Activated naive CD8-positive, alpha-beta T cell (primary cell): ENCODE measurements around the gene BTBD17.
"Not testable (repeated sequence)": the region's sequence is repeated elsewhere in the genome, so short reads cannot be mapped to it uniquely, and the experiment has no call there.

Experiments used
- H3K27ac Mint-ChIP-seq: one replicate; pipeline ENCODE4 v1.8.0; 2021; ENCODE audit warnings: mixed read lengths
- H3K27me3 Mint-ChIP-seq: one replicate; pipeline ENCODE4 v1.8.0; 2021; ENCODE audit warnings: mixed read lengths
- H3K36me3 Mint-ChIP-seq: one replicate; pipeline ENCODE4 v1.8.0; 2021; ENCODE audit warnings: mixed read lengths
- H3K4me1 Mint-ChIP-seq: one replicate; pipeline ENCODE4 v1.8.0; 2021; ENCODE audit warnings: low read depth, mixed read lengths
- H3K4me3 Mint-ChIP-seq: one replicate; pipeline ENCODE4 v1.8.0; 2021; ENCODE audit warnings: mild to moderate bottlenecking, mixed read lengths
- H3K9me3 Mint-ChIP-seq: one replicate; pipeline ENCODE4 v1.8.0; 2021; ENCODE audit warnings: low read depth, mixed read lengths

The BTBD17 gene

GRCh38 chr17:74361230-74362068 lies at the start of gene BTBD17:
Gene BTBD17, minus strand, starts transcription at chr17:74361868. Its CDS starts 49 bp downstream, at chr17:74361819.
- peaks cover 5% of the 10 kb centered on the region for H3K4me1 Mint-ChIP-seq
- peaks cover 19% of the 10 kb centered on the region for H3K27me3 Mint-ChIP-seq
- H3K36me3 Mint-ChIP-seq = no peaks in the 10 kb centered on the region
- no peak within 1 kb of the TSS for H3K4me3 Mint-ChIP-seq
- H3K9me3 Mint-ChIP-seq = no peaks in the 10 kb centered on the region
- H3K27ac Mint-ChIP-seq = no peak within 1 kb of the TSS

GRCh38 chr17:74410001-74410443 lies 48.4 kb upstream of the BTBD17 start:
- Mint-ChIP-seq H3K4me3 (no peak overlapping the region), H3K4me1 (no peaks in the 10 kb centered on the region), H3K27ac (no peak overlapping the region), H3K36me3 (peaks cover 2% of the 10 kb centered on the region), H3K9me3 (no peaks in the 10 kb centered on the region), H3K27me3 (peaks cover 1% of the 10 kb centered on the region)

GRCh38 chr17:74408815-74409214 lies 47.1 kb upstream of the BTBD17 start:
- no peak overlapping the region for H3K4me3 Mint-ChIP-seq
- H3K27me3 Mint-ChIP-seq = peaks cover 1% of the 10 kb centered on the region
- H3K27ac Mint-ChIP-seq = no peak overlapping the region
- H3K9me3 Mint-ChIP-seq = no peaks in the 10 kb centered on the region
- peaks cover 2% of the 10 kb centered on the region for H3K36me3 Mint-ChIP-seq
- no peaks in the 10 kb centered on the region for H3K4me1 Mint-ChIP-seq

- H3K9me3 Mint-ChIP-seq = no peaks in the 10 kb centered on the region
- H3K4me3 Mint-ChIP-seq = no peak overlapping the region
Observed at GRCh38 chr17:74408262-74408661, 46.6 kb upstream of the BTBD17 start.

GRCh38 chr17:74407384-74407783 lies 45.7 kb upstream of the BTBD17 start:
- Mint-ChIP-seq H3K36me3 (peaks cover 2% of the 10 kb centered on the region), H3K27me3 (peaks cover 1% of the 10 kb centered on the region), H3K4me1 (no peaks in the 10 kb centered on the region), H3K4me3 (no peak overlapping the region), H3K27ac (no peak overlapping the region), H3K9me3 (no peaks in the 10 kb centered on the region)

More at GRCh38 chr17:74408262-74408661, 46.6 kb upstream of the BTBD17 start:
- Mint-ChIP-seq H3K36me3 (peaks cover 2% of the 10 kb centered on the region), H3K27ac (no peak overlapping the region), H3K4me1 (no peaks in the 10 kb centered on the region), H3K27me3 (peaks cover 1% of the 10 kb centered on the region)

GRCh38 chr17:74405311-74405710 lies 43.6 kb upstream of the BTBD17 start:
- H3K36me3 Mint-ChIP-seq, H3K9me3 Mint-ChIP-seq, H3K27ac Mint-ChIP-seq, H3K4me1 Mint-ChIP-seq, H3K27me3 Mint-ChIP-seq, H3K4me3 Mint-ChIP-seq: not testable (repeated sequence)

GRCh38 chr17:74404789-74405188 lies 43.1 kb upstream of the BTBD17 start:
- H3K27ac Mint-ChIP-seq = no peak overlapping the region
- no peaks in the 10 kb centered on the region for H3K9me3 Mint-ChIP-seq
- H3K4me1 Mint-ChIP-seq = no peaks in the 10 kb centered on the region
- no peaks in the 10 kb centered on the region for H3K27me3 Mint-ChIP-seq
- no peaks in the 10 kb centered on the region for H3K36me3 Mint-ChIP-seq
- no peak overlapping the region for H3K4me3 Mint-ChIP-seq

GRCh38 chr17:74404218-74404617 lies 42.5 kb upstream of the BTBD17 start:
- Mint-ChIP-seq H3K36me3 (no peaks in the 10 kb centered on the region), H3K27ac (no peak overlapping the region), H3K4me1 (no peaks in the 10 kb centered on the region), H3K4me3 (no peak overlapping the region), H3K9me3 (no peaks in the 10 kb centered on the region), H3K27me3 (no peaks in the 10 kb centered on the region)

- H3K27ac Mint-ChIP-seq = no peak overlapping the region
- H3K9me3 Mint-ChIP-seq = no peaks in the 10 kb centered on the region
- H3K27me3 Mint-ChIP-seq = no peaks in the 10 kb centered on the region
- H3K4me3 Mint-ChIP-seq = no peak overlapping the region
- H3K4me1 Mint-ChIP-seq = no peaks in the 10 kb centered on the region
- H3K36me3 Mint-ChIP-seq = no peaks in the 10 kb centered on the region
Observed at GRCh38 chr17:74403512-74404137, 42.0 kb upstream of the BTBD17 start.

- no peaks in the 10 kb centered on the region for H3K9me3 Mint-ChIP-seq
- H3K27me3 Mint-ChIP-seq = no peaks in the 10 kb centered on the region
- no peaks in the 10 kb centered on the region for H3K4me1 Mint-ChIP-seq
- no peak overlapping the region for H3K27ac Mint-ChIP-seq
- H3K4me3 Mint-ChIP-seq = no peak overlapping the region
- no peaks in the 10 kb centered on the region for H3K36me3 Mint-ChIP-seq
Observed at GRCh38 chr17:74402048-74402447, 40.4 kb upstream of the BTBD17 start.

GRCh38 chr17:74396567-74396966 lies 34.9 kb upstream of the BTBD17 start:
- Mint-ChIP-seq H3K27me3 (no peaks in the 10 kb centered on the region), H3K9me3 (no peaks in the 10 kb centered on the region), H3K36me3 (no peaks in the 10 kb centered on the region), H3K4me3 (no peak overlapping the region), H3K4me1 (no peaks in the 10 kb centered on the region), H3K27ac (no peak overlapping the region)

GRCh38 chr17:74394977-74395376 lies 33.3 kb upstream of the BTBD17 start:
- H3K9me3 Mint-ChIP-seq = no peaks in the 10 kb centered on the region
- no peak overlapping the region for H3K27ac Mint-ChIP-seq
- no peaks in the 10 kb centered on the region for H3K4me1 Mint-ChIP-seq
- no peak overlapping the region for H3K4me3 Mint-ChIP-seq
- H3K27me3 Mint-ChIP-seq = no peaks in the 10 kb centered on the region
- no peaks in the 10 kb centered on the region for H3K36me3 Mint-ChIP-seq

- H3K9me3 Mint-ChIP-seq = no peaks in the 10 kb centered on the region
Observed at GRCh38 chr17:74394275-74394950, 32.7 kb upstream of the BTBD17 start.

GRCh38 chr17:74393346-74393942 lies 31.8 kb upstream of the BTBD17 start:
- Mint-ChIP-seq H3K27ac (no peak overlapping the region), H3K36me3 (no peaks in the 10 kb centered on the region), H3K27me3 (no peaks in the 10 kb centered on the region), H3K4me3 (no peak overlapping the region), H3K9me3 (no peaks in the 10 kb centered on the region), H3K4me1 (no peaks in the 10 kb centered on the region)

More at GRCh38 chr17:74394275-74394950, 32.7 kb upstream of the BTBD17 start:
- Mint-ChIP-seq H3K4me3 (no peak overlapping the region), H3K4me1 (no peaks in the 10 kb centered on the region), H3K27me3 (no peaks in the 10 kb centered on the region), H3K36me3 (no peaks in the 10 kb centered on the region), H3K27ac (no peak overlapping the region)

GRCh38 chr17:74392848-74393247 lies 31.2 kb upstream of the BTBD17 start:
- Mint-ChIP-seq H3K9me3 (no peaks in the 10 kb centered on the region), H3K4me3 (no peak overlapping the region), H3K36me3 (no peaks in the 10 kb centered on the region), H3K27ac (no peak overlapping the region), H3K4me1 (no peaks in the 10 kb centered on the region), H3K27me3 (no peaks in the 10 kb centered on the region)
